Heart left ventricle (tissue), 16 donors: ENCODE results near the gene VKORC1. TPM values are rescaled to one million over a fixed set of nuclear protein-coding genes. Genes with fewer than 3 reads are reported as not detected.
A peak's percentile ranks its signal among the peaks of the same experiment; 100 is the strongest.
"Not testable (repeated sequence)": the region's sequence is repeated elsewhere in the genome, so short reads cannot be mapped to it uniquely, and the experiment has no call there.

Experiments used
- ATAC-seq, 4 donors: fragments of 200-7000 bp; cut with Tn5 transposase; one replicate each; pipeline ENCODE4 v1.9.1; 2020 to 2022; ENCODE audit warnings: moderate library complexity in 4 of 4, mild to moderate bottlenecking in 3 of 4, moderate number of reproducible peaks in 1 of 4
- DNase-seq, 5 donors: peaks; one replicate each; pipeline ENCODE4 v3.0.0-alpha.2; 2020
- H3K27ac ChIP-seq, 12 donors: fragments of 200-600 bp; sonication (generic) in 4 of 12; one replicate each; pipeline versions ENCODE4 v1.5.0 to v1.8.0; 2016 to 2022; ENCODE audit warnings: mild to moderate bottlenecking in 2 of 12
- H3K27me3 ChIP-seq, 9 donors: fragments of 200-600 bp; sonication (generic) in 2 of 9; one replicate each; pipeline versions ENCODE4 v1.5.1 to v1.8.0; 2016 to 2022; ENCODE audit warnings: mild to moderate bottlenecking in 3 of 9
- H3K36me3 ChIP-seq, 9 donors: fragments of 200-600 bp; sonication (generic) in 2 of 9; one replicate each; pipeline versions ENCODE4 v1.5.0 to v1.8.0; 2018 to 2022; ENCODE audit warnings: mild to moderate bottlenecking in 2 of 9
- H3K4me1 ChIP-seq, 12 donors: fragments of 200-600 bp; sonication (generic) in 4 of 12; one replicate each; pipeline versions ENCODE4 v1.5.0 to v1.8.0; 2016 to 2022; ENCODE audit warnings: mild to moderate bottlenecking in 3 of 12
- H3K4me3 ChIP-seq, 12 donors: fragments of 200-600 bp; sonication (generic) in 4 of 12; one replicate each; pipeline versions ENCODE4 v1.5.0 to v1.8.0; 2017 to 2022; ENCODE audit warnings: mild to moderate bottlenecking in 9 of 12, moderate library complexity in 4 of 12
- H3K9me3 ChIP-seq, 12 donors: fragments of 200-600 bp; sonication (generic) in 4 of 12; one replicate each; pipeline versions ENCODE4 v1.5.0 to v1.8.0; 2016 to 2022; ENCODE audit warnings: mild to moderate bottlenecking in 1 of 12
- POLR2A ChIP-seq, 2 donors: fragments of 450-650 bp; IDR thresholded peaks; one replicate each; pipeline ENCODE4 v1.6.1; 2017; ENCODE audit warnings: antibody characterized with exemption in 2 of 2, mild to moderate bottlenecking in 2 of 2, moderate library complexity in 2 of 2
- WGBS, 4 donors: extraction: QIAGEN DNeasy Blood & Tissue Kit in 2 of 4; methylation state at CpG; one replicate each; pipeline versions ENCODE4 v1.1.5 to v1.1.7; 2013 to 2018; 5-methylcytosine and 5-hydroxymethylcytosine counted together
- intact Hi-C, 10 donors: fragments of 100-400 bp; cut with DNase I; formaldehyde crosslinking; loops; one replicate each; pipeline versions ENCODE4 v1.11.1 to v1.14.2; 2022
- polyA plus RNA-seq, 2 donors: library from polyadenylated mRNA; stranded (reverse); fragments of 200-250 nt; gene quantifications; one replicate each; pipeline ENCODE4 v1.2.3, GENCODE V29; 2013
- total RNA-seq, 9 donors: library from RNA; depleted of rRNA in 2 of 9; stranded (reverse); fragments of >200 nt in 2 of 9; fragmentation: NEBNext Ultra II Directional in 3 of 9; extraction: Animal tissue kit (Norgen Biotek cat#: 25700) in 3 of 9; gene quantifications; one replicate each; pipeline versions ENCODE4 v1.1.0 to v1.2.4, GENCODE V29; 2016 to 2023
- TF ChIP-seq, protein P1 (sequence below), 12 donors: fragments of 200-600 bp; sonication (generic) in 4 of 12; IDR thresholded peaks; one replicate each; pipeline versions ENCODE4 v1.5.0 to v1.8.0; 2018 to 2022; ENCODE audit warnings: antibody characterized with exemption in 12 of 12, mild to moderate bottlenecking in 5 of 12
- donor health status: ischemic (EF 13 %, LVEDD 7.1; RV severe dilation, severe dysfunction).
- donor health status: healthy with polysubstance abuse.
- donor health status: DM: no; HTN: yes; CAD: no.
- donor health status: DM: no; HTN: no; CAD: no.
- donor health status: ischemic (EF 25% LVEDD 6.9; RV normal size, moderate dysfunction).
- donor health status: ischemic (EF 25% LVEDD 5.7; RV mildly dilated, moderate dysfunction).
- donor health status: healthy.
- donor health status: DM: yes; HTN: yes; CAD: no.
- donor health status: ischemic (EF 35%, LVEDD 5.7; RV mildly dilated, moderate dysfunction).
- donor health status: nonischemic (EF 11% LVEDD 7.7; RV severe dilation, severe dysfunction).
- donor health status: DM: yes; HTN: yes; CAD: no.
- donor health status: PGD.
- donor health status: ischemic (EF 29% LVEDD 5.4; RV normal size, mild dysfunction).
- donor health status: nonischemic (EF 23%, LVEDD 6.1; RV moderate dilation, normal function).

VKORC1 gene
- total and polyA plus RNA-seq, 11 donors: 25.9 to 134 (median 42.0) TPM

GRCh38 chr16:31138621-31139578, 44.3 kb upstream of the VKORC1 start:
- peak in 2 of 4 donors; percentile 3 for ATAC-seq
- 35 to 42% (median 39%) methylated on average over 21 to 27 of the region's 27 CpGs for WGBS, 4 donors

DNA sequence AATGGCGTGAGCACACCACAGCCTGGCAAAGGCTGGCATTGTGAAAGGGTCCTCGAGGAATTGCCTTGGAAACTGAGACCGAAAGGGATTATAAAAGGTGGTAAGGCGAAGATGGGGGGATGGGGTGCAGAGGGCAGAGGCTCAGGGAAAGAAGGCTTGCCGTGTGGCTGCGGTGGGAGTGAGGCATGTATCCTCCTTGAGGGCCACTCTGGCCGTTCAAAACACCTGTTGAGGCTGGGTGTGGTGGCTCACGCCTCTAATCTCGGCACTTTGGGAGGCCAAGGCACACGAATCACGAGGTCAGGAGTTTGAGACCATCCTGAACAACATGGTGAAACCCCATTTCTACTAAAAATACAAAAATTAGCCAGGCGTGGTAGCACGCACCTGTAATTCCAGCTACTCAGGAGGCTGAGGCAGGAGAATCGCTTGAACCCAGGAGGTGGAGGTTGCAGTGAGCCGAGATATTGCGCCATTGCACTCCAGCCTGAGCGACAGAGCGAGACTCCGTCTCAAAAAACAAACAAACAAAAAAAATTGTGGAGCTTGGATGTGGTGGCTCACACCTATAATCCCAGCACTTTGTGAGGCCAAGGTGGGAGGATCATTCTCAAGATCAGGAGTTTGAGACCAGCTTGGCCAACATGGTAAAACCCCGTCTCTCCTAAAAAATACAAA, 42.4 kb upstream of the VKORC1 start:
- H3K9me3 ChIP-seq, H3K4me3 ChIP-seq, ATAC-seq, H3K27ac ChIP-seq, H3K27me3 ChIP-seq, DNase-seq, intact Hi-C loops: not testable (repeated sequence)
- peaks cover 0 to 11% (median 6%) of the 10 kb centered on the region in 9 donors for H3K36me3 ChIP-seq
- H3K4me1 ChIP-seq: peaks cover 3 to 53% (median 23%) of the 10 kb centered on the region in 12 donors
- 90 to 95% (median 92%) methylated on average over 20 of the region's 20 CpGs for WGBS, 4 donors

More at GRCh38 chr16:31138621-31139578, 44.3 kb upstream of the VKORC1 start:
- DNase-seq: peak in 3 of 5 donors; percentile 61 to 75 (median 71)
- no peak for TF ChIP-seq POLR2A (IDR thresholded peaks at IDR 0.05)
- TF ChIP-seq, protein P1, sequence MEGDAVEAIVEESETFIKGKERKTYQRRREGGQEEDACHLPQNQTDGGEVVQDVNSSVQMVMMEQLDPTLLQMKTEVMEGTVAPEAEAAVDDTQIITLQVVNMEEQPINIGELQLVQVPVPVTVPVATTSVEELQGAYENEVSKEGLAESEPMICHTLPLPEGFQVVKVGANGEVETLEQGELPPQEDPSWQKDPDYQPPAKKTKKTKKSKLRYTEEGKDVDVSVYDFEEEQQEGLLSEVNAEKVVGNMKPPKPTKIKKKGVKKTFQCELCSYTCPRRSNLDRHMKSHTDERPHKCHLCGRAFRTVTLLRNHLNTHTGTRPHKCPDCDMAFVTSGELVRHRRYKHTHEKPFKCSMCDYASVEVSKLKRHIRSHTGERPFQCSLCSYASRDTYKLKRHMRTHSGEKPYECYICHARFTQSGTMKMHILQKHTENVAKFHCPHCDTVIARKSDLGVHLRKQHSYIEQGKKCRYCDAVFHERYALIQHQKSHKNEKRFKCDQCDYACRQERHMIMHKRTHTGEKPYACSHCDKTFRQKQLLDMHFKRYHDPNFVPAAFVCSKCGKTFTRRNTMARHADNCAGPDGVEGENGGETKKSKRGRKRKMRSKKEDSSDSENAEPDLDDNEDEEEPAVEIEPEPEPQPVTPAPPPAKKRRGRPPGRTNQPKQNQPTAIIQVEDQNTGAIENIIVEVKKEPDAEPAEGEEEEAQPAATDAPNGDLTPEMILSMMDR (IDR thresholded peaks at IDR 0.05): no peak
- Histone ChIP-seq H3K36me3 (no peaks in the 10 kb centered on the region), H3K4me1 (peaks cover 3 to 53% (median 30%) of the 10 kb centered on the region in 12 donors), H3K27ac (peak overlapping the region in 4 of 12 donors; percentile 22 to 60 (median 34)), H3K9me3 (no peaks in the 10 kb centered on the region), H3K4me3 (peak overlapping the region in 4 of 12 donors; percentile 4 to 15 (median 7)), H3K27me3 (no peaks in the 10 kb centered on the region)
- intact Hi-C loops: no loop called here

DNA sequence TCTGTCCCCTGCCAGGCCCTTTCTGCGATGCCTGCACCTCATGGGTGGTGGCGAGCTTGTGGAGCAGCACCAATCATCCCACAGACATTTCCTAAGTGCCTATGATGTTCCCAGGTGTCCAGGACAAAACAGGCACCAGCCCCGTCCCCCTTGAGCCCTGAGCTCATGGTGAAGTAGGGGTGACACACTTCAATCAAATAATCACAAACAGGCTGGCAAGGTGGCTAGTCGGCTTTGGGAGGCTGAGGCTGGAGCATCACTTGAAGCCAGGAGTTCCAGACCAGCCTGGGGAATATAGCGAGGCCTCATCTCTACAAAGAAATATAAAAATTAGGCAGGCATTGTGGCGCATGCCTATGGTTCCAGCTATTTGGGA, 41.7 kb upstream of the VKORC1 start:
- no peak overlapping the region for H3K27ac ChIP-seq
- intact Hi-C loops: no loop called here
- ATAC-seq (no peak), DNase-seq (no peak)
- peaks cover 0 to 18% (median 13%) of the 10 kb centered on the region in 9 donors for H3K36me3 ChIP-seq
- no peak overlapping the region for H3K4me3 ChIP-seq
- H3K4me1 ChIP-seq: peaks cover 0 to 46% (median 17%) of the 10 kb centered on the region in 12 donors
- no peaks in the 10 kb centered on the region for H3K27me3 ChIP-seq
- TF ChIP-seq POLR2A (IDR thresholded peaks at IDR 0.05): no peak
- TF ChIP-seq, protein P1 (IDR thresholded peaks at IDR 0.05): no peak
- no peaks in the 10 kb centered on the region for H3K9me3 ChIP-seq
- 86 to 90% (median 88%) methylated on average over 6 of the region's 6 CpGs for WGBS, 4 donors

DNA sequence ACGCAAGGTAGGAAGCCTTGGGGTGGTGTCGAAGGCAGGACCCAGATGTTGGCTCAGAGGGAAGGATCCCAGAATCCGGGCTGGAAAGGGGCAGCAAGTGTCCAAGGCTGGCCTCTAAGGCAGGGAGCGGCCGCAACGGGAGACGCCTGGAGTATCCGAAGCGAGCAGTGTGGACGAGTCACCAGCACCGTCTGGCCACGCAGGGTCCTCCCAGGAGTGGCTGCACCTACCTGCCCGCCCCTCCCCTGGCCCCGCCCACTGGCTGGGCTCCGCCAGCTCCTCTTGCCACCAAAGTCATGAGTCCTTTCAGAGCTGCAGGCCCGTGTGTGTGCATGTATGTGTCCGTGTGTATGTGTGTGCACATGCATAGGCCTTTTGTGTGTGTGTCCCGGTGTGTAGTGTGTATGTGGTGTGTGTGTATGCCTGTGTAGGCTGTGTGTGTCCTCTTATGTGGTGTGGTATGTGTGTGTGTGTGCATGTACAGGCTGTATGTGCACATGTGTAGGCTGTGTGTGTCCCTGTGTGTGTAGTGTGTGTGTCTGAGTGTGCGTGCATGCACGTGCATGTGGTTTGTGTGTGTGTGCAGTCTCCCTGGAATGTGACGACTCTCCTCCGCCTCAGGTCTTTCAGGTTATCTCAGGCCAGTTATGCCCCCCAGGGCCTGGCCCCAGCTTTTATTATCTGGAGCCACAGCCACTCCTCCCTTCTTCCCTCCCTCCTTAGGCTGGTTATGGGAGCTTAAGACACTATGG, 41.1 kb upstream of the VKORC1 start, which contains the start of gene PRSS8:
Gene PRSS8 (minus strand): TSS at position 193 of the 752 bp plus-strand sequence. CDS start 229 bp downstream, outside the sequence.
- no peak within 1 kb of the TSS for H3K27ac ChIP-seq
- no peak within 1 kb of the TSS for H3K4me3 ChIP-seq
- TF ChIP-seq, protein P1 (IDR thresholded peaks at IDR 0.05): no peak
- TF ChIP-seq POLR2A (IDR thresholded peaks at IDR 0.05): no peak
- no peaks in the 10 kb centered on the region for H3K9me3 ChIP-seq
- intact Hi-C loops: no loop called here
- peak in 1 of 4 donors; percentile 6 for ATAC-seq
- peaks cover 0 to 40% (median 14%) of the 10 kb centered on the region in 12 donors for H3K4me1 ChIP-seq
- 54 to 67% (median 62%) methylated on average over 6 to 22 of the region's 22 CpGs for WGBS, 4 donors
- no peaks in the 10 kb centered on the region for H3K27me3 ChIP-seq
- DNase-seq: no peak
- peaks cover under 1 to 23% (median 19%) of the 10 kb centered on the region in 9 donors for H3K36me3 ChIP-seq
